Activated CD4-positive, alpha-beta T cell treated with anti-CD3 and anti-CD28 coated beads, Interleukin-2, amount 50 U/mL, for 16 hours (primary cell): Measurements from ENCODE around the gene TXNRD2.
"Not testable (repeated sequence)": the region's sequence is repeated elsewhere in the genome, so short reads cannot be mapped to it uniquely, and the experiment has no call there.

ENCODE experiments used
- DNase-seq: peaks from one replicate; pipeline ENCODE4 v3.0.0-alpha.2; 2020

TXNRD2 gene

DNA sequence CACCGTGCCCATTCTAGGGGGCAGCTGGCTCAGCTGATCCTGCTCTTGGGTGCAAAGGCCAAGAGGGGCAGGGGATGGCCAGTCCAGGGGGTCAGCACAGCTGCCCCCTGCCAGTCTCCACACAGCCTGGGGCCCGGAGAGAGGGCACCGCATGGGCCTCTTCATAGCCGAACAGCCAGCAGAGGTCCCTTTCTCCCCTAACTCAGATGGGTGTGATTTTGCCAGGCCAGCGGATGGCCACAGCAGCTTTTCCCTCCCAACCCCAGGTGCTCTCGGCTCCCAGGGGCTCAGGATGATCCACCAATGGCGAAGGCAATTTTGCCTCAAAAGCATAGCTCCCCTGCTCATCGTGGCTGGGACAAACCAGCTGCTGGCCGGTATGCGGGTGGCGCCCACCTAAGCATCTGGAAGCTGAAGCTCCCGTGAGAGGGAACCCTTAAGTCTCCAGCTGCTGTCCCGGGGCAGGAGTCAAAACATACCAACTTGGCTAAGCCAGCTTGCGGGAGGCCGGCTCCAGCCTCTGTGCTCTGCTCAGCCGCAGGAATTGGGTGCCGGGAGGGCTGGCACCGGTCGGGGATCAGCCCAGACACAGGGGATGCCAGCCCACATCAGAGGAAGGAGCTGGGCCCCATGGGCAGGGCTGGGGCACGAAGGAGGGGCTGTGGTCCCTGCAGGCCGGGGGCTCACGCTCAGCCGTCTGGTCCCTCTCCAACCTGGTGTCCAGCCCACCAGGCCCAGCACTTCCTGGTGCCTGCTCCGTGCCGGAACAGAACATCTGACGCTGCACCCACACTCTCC, 56.5 kb downstream of the TXNRD2 start:
- DNase-seq = no peak

DNA sequence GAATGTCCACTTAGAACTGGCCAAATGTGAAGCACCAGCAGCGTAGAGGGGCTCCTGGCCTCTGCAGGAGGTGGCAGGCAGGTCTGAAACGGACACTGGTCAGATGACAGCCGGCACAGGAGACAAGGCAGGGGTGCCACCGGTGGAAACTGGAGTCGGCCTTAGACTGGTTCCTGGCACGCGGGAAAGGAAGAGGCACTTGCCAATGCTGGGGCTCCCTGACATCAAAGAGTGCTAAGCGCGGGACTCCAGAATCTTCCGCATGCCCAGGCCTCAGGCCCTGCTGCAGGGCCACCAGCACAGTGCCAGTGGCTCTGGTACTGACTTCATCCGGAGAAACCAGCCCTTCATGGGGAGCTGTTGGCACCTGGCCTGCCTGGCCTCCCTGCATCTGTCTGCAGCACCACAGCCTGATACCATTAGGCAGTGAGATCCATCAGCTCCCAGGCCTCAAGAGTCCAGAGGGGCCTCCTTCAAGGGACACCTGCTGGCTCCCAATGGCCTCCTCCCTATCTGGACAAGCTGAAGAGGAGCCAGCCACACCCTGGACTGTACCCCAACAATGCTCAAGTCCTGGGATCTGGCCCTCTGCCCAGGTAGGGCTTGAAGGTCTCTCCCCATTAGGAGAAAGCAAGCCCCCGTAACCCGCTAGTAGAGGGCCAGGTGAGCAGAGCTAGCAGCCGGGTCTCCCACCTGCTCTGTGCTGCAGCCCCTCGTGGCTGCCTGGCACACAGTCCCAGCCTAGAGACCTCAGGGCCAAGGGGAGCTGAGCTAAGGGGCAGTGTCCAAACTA, 57.3 kb downstream of the TXNRD2 start:
- no peak for DNase-seq

DNA sequence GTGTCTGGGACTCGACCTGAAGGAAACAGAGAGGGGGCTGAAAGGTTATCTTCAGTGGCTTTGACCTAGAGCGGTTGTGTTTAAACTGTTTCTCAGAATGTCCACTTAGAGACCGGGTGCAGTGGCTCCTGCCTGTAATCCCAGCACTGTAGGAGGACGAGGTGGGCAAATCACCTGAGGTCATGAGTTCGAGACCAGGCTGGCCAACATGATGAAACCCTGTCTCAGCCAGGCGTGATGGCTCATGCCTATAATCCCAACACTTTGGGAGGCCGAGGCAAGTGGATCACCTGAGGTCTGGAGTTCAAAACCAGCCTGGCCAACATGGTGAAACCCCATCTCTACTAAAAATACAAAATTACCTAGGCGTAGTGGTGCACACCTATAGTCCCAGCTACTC, 58.2 kb downstream of the TXNRD2 start:
- DNase-seq = not testable (repeated sequence)

DNA sequence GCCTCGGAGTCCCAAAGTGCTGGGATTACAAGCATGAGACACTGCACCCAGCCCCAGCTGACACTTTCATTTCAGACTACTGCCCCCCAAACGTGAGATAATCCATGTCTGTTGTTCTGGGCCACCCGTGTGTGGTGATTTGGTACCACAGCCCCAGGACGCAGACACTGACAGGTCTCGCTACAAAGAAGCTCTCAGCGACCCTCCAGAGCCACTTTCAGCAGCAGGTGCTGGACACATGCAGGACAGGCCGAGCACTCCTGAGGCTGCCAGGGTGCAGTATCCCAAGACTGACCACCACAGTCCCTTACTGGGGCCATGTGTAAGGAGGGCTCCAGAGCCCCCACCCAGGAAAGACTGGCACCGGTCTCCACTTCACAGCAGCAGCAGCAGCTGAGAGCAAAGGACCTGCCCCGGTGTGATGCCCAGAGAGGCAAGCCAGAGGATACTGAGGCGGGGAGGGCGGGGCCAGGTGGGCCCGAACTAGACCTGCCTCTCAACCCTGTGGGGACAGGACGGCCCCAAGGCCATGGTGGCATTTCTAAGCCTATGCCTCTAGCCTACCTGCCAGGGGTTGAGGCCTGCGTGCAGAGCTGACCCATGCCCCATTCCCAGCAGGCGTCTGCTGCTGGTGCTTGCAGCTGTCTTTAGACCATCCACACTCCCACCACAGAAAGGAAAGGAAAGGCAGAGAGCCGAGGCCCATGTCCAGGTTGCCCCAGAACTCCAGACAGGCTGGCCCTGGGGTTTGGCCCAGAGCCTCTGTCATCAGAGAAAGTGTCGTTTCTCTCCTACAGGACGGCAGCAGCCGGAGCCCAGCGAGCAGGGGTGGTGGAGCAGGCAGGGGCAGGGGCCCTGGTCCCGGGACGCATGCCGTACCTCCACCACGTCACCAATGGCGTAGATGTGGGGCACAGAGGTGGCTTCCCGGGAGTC, 58.9 kb downstream of the TXNRD2 start:
- DNase-seq = no peak

DNA sequence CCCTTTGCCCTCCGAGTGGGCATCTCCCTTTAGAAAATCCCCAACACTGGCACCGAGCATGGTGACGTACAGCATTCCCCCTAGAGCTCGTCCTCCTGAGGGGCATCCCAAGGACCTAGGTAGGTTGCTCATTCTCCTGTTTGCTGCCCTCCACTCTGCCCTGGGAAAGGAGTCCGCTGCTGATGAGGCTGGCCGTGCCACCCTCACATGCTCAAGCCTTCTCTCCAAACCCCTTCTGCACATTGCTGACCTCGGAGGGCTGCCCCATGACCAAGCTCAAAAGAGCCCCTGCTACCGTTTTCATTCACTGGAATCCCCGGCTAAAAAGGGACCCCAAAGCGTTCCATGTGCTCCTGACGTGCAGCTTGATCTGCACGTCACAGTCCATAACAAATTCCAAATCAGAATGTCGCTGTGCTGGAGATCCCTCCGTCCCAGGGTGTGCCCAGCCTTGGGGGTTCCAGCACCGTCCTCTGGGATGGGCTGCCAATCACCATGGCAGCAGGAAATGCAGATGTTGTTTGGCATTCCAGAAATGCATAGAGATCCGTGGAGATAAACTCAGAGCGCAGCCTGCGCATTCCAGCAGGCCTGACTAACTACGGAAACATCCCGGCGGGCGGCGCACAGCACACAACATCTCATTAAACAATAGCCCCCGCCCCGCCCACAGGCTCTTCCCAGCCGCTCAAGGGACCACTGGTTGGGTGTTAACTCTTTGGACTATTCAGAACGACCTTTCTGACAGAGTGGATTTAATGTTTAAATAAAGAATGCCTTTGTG, 60.6 kb downstream of the TXNRD2 start:
- no peak for DNase-seq

DNA sequence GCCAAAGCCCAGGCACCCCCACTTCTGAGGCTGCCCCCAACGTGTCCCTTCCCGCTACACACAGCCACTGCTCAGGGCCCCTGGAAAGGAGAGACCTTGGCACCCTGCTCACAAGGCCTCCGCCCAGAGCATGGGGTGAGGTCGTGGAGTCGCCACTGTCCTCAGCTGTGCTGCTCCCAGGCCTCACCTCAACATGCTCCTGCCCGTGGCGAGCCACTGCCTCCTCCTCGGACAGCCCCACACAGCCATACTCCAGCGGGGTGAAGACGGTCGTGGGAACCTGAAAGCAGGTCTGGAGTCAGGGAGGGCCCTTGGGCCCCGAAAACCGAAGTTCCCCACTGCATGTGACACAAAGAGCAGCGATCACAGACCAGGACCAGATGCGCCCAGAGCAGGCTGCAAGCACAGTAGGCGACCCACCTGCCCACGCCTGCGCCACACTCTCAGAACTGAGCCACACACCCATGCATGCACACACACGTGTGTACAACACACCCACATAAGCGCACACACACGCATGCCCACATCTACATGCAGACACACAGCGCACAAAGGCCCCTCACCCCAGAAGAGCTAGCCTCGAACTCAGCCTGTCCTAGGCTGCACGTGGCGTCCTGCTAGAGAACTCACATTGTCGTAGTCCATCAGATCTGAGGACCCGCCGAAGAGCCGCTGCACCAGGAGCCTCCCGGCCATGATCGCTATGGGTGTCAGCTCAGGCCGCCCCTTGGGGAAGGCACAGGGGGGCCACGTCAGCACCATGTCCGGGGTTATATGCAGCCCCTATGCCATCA, 61.4 kb downstream of the TXNRD2 start:
- no peak for DNase-seq

DNA sequence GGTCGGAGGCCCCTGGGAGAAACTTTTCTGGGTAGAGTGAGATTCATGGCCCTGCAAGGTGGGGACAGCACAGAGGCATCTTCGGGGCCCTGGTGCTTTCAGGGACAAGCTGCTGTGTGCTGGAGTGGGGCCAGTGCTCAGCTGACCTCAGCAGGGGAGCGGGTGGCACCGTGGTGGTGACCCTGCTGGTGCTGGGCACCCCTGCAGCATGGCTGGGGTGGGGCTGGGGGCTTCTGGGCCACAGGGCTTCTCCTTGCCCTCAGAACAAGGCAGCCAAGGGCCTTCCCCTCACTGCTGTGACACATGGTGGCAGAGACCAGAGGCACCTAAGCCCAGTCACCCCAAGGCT, 62.0 kb downstream of the TXNRD2 start:
- no peak for DNase-seq

DNA sequence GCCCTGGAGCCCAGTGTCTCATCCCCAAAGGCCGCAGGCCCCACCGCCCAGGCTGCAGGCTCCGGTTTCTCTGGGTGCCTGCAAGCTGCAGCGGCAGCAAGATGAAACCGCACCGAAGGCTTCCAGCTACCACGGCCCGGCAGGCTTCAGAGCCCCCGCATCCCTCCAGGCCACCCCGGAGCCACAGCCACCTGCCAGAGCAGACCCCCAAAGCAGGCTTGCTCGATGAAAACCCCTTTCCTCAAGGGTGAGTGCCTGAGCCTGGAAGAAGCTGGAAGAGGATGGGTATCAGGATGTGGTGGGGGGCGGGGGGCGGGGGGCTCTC, 62.4 kb downstream of the TXNRD2 start:
- no peak for DNase-seq

DNA sequence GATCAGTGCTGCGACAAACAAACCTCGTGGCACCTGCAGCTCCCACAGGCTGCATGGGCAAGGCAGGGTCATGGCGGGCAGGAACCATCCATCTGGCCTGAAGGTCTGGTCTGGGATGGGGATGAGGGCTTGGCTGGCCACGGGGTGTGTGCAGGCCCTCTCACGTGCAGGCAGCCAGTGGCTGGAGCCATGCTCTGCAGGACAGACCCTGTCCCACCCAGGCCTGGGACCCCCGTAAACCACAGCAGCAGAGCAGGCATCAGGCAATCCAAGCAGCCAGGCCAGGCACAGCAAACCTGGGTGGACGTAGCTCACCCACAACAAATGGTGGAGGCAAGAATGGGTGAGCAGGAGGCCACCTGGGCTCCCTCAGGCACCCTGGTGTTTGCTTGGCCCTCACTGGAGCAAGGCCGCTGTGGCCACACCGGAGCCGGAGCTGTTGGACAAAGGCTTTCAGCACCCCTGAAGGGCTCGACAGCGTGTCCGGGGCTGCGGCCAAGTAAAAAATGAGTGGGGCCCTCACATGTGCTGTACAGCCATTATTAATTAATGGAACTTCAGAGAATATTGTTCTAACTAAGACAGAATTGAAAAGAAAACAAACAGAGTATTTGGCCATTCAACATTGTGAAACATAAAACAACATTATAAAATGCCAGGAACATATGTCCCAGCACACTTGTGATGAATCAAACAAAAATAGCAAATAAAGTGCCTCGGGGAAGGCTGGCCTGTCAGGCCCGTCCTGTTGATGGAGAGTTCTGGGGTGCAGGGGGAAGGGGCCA, 63.0 kb downstream of the TXNRD2 start:
- no peak for DNase-seq

DNA sequence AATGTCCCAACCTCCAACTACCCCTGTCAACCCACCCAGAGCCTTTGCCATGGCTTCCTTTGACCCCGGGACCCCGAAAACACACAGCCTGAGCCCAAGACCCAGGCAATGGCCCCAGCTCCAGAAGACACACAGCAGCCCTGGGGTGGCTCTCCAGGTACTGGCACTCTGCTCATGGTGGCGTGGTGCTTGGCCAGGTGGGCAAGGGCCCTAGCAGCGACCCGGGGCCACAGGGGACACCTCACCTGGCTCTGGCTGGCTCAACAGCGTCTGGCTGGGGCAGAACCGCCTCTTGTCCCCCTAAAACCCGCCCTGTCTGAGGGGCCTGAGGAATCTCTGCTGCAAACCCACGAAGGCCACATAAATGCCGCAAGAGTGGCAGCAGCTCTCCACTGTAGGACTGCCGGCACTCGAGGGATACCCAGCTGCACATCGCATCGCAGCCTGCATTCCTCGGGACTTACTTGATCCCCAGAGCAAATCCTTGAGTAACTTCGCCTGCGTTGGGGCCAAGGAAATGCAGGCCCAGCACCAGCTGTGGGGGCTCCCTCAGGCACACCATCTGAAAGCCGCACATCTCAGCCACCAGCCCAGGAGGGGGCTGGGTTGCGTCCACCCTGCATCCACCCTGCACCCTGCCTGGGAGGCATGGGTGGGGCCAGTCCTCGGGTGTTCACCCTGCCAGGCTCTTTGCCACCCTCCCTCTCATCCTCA, 63.8 kb downstream of the TXNRD2 start:
- DNase-seq = no peak

DNA sequence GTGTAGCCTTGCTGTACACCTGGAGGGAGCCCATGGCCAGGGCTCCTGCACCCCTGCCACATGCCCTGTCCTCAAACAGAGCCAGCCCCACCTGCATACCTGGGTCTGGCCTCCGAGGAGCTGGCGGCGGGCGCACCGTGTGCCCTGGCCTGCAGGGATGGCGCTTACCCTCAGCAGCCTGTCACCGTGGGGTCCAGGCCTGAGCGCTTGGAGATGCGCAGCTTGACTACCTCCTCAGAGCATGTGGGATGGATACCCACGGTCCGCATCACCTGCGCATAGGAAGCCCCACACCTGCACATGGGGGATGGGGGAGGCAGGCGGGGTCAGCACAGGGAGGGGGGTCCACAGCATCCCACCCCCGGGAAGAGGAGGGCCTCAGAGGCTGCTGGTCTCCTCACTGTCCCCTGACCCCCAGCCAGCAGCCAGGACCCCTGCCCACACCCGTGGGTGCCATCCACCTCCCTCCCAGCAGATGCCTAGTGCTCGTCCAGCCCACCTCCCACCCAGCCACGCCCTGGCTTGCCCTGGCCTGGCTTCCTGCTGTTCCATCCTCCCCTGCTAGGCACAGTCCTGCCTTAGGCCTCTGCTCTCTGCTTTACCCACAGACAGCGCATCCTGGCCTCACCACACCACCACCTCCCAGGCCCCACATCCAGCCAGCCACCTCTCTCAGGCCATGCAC, 64.5 kb downstream of the TXNRD2 start:
- DNase-seq = no peak

DNA sequence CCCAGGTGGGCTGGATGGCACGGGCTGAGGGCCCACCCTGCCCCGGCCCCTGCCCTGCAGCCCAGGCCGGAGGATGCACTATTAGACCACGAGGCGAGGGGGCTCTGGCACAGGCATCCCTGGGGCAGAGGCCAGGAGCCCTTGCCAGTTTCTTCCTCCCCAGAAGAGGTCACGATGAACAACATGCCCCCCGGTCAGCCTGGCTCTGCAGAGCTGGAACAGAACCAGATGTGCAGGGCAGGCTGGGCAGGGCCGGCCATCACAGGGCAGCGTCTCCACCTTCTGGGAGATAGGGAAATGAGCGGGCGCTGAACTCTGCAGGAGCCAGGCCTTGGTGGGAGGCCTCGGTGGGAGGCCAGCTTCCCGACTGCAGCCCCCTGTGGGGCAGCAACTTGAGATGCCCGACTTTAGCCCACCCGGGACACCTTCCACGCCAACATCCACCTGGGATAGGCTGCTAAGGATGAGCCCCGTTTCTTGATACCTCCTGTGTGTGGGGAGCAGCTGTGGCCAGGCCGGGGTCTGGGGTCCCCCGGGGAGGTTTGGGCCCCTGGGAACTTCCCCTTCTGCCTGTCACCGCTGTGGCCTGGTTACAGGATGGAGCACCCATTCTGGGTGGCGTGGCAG, 65.2 kb downstream of the TXNRD2 start:
- DNase-seq = no peak

DNA sequence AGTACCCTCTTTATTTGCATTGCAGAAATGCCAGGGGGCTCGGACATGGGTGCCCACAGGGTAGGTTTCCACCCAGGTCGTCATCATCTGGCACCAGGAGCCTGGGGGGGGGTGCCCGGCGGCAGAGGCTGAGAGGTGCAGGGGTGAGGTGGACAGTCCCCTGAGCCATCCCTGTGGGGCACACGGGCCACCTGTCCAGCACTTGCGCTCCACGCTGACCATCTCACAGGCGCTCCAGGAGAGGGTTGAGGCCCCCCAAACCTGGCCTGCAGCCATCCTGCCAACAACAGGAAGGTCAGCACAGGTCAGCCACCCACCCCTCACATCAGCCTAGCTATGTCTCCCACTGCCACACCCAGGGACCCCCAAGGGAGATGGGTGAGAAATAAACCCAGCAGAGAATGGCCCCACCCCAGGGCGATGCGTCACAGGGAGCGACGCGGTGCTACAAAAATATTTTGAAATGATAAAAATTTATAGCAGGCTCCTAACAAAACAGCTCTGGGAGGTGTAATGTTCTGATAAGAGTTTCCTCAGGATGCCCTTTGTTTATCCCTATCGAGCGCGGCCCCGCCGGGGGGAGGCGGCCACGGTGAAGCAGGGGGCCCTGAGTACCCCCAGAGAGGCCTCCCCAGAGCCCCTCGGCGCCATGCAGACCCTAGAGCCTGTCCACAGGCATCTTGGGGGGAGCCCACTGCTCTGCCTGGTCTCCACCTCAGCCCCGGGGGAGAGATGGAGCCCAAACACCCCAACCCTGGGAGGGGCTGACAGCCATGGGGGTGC, 65.9 kb downstream of the TXNRD2 start:
- DNase-seq = no peak

DNA sequence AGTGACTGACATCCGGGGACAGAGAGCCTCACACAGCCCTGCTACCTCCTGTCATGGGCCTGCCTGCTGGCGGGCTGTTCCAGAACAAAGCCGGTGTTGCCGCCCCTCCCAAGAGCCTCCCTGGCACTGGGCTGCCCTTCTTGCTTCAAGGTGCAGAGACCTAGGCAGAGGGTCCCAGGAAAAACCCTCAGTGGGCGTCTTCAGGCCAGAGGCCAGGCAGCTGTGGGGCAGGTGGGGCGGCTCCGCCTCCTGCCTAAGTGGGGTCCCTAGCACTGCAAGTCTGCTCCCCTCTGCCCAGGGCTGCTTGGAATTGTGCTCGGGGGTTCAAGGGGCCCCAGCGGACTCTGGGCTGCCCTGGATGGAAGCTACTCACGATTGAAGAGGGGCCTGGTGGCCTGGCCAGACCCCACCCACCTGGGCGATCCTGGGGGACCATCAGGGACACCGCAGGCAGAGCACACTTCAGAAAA, 66.5 kb downstream of the TXNRD2 start:
- DNase-seq = no peak

DNA sequence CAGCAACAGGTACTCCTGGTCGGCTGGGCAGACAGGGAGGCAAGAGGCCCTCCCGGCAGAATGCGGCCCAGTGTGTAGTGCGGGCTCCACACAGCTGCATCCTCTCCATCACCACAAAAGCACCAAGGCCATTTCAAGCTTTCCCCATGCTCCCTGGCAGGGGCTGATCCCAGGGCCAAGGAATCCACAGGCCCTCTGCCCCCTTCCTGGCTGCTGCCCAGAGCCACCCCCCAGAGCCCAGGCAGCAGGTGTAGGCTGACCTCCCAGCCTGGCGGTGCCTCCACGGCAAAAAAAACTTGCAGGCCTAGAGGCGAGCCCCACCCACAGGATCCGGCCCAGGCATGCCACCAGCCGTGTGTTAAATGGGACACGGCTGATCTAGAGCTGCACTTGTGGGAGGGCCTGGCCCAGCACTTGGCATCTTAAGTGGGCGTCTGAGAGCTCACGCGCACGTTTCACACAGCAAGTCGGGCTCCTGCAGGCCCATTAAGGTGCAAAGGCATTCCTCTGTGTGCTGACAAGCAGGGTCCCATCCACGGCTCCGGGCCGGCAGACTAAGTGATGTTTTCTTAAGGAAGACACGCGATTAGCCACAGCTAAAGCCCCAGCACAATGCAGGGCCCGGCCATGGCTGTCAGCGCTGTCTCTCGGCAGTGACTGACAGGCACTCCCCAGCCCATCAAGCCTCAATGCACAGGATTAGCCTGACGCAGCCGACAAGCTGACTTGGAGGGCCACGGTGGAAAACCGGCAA, 67.1 kb downstream of the TXNRD2 start:
- peak; percentile 14 for DNase-seq

DNA sequence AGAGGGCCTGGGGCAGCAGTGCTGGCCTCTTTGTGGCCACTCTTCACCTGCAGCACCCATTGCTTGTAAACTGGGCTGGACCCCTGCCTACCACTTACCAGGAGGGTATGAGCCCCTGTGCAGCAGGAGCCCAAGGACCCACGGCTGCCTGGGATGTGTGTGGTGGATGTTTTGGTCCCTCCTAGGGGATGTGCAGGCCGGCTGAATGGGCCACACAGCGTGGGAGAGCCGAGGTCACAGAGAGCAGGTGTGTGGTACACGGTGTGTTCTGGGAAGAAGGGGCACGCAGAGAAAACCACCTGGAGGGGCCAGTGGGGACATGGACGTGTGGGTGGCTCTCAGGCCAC, 67.7 kb downstream of the TXNRD2 start:
- no peak for DNase-seq

DNA sequence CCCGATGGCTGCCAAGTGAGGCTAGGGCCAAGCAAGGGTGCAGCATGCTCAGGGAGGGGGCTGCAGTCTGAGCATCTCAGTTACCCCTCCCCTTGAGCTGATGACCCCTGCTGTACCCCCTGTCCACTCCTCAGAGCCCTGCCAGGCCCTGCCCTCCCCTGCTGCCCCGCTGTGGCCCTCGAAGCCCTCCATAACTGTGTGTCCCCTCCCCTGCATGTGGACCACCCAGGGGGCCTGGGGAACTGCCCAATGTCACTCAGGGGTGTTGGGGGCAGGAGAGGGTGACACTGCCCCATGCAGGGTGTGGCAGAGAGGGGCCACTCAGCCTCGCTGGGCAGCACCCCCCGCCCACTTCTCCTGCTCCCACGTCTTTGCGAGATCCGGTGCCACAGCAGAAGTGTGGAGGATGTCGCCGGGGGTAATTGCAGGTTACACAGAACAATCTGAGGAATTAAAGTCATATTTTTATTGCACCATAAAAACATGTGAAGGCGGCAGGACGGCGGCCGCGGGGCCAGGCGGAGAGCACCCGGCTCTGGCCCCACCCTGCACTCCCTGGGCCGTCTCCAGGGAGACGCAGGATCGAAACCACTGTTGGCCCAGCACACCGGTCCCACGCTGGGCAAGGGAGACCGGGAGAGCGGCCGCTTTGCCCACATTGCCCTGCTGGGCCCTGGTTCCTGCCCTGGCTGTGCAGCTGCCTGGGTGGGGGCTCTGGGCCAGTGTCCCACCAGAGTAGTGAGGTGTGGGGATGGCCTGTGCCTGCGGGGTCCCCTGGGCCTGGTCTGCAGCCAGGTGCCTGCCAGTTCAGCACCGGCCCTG, 68.3 kb downstream of the TXNRD2 start:
- DNase-seq = no peak
